ENCODE measurements around the gene AP2B1.
A peak's percentile ranks its signal among the peaks of the same experiment; 100 is the strongest.

AP2B1 gene

DNA sequence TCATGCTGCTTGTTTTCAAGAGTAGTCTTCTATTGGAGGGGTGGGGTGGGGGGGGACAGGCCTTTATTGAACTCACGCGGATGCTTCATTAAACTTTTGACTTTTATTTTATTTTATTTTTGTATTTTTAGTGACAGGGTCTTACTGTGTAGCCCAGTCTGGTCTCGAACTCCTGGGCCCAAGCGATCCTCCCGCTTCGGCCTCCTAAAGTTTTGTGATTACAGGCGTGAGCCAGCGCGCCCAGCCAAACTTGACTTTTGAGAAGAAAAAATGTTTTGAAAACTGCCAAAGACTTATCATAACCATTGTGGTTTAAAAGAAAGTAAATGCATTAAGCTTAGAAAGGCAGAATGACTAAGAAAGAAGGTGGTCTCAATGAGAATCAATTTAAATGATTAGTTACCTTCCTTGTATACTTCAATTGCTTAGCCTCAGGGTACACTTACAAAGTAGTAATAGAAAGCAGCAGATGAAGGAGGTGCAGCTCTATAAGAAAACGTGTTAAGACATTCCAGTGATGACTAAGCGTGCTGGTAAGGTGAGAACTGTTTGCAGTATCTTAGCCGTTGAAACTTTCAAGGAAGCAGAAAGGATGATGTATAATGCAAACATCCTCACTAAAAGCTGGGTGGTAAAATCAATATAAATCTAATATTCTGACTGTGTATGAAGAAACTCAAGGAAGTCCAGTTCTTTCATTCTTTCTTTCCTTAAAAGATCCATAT, 1.2 kb downstream of the AP2B1 start (continued):
- TF ChIP-seq, protein P1, sequence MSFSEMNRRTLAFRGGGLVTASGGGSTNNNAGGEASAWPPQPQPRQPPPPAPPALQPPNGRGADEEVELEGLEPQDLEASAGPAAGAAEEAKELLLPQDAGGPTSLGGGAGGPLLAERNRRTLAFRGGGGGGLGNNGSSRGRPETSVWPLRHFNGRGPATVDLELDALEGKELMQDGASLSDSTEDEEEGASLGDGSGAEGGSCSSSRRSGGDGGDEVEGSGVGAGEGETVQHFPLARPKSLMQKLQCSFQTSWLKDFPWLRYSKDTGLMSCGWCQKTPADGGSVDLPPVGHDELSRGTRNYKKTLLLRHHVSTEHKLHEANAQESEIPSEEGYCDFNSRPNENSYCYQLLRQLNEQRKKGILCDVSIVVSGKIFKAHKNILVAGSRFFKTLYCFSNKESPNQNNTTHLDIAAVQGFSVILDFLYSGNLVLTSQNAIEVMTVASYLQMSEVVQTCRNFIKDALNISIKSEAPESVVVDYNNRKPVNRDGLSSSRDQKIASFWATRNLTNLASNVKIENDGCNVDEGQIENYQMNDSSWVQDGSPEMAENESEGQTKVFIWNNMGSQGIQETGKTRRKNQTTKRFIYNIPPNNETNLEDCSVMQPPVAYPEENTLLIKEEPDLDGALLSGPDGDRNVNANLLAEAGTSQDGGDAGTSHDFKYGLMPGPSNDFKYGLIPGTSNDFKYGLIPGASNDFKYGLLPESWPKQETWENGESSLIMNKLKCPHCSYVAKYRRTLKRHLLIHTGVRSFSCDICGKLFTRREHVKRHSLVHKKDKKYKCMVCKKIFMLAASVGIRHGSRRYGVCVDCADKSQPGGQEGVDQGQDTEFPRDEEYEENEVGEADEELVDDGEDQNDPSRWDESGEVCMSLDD (tag by site-specific recombination; IDR thresholded peaks at IDR 0.05): no peak
- TF ChIP-seq HOXA7 (CRISPR knock-in tag; IDR thresholded peaks at IDR 0.05; ENCODE audit: borderline replicate concordance) (no peak), ZNF335 (tag by site-specific recombination; conservative IDR thresholded peaks at IDR 0.05) (no peak), ZNF19 (tag by site-specific recombination; IDR thresholded peaks at IDR 0.05; ENCODE audit: low read depth) (no peak), GLIS1 (tag by site-specific recombination; IDR thresholded peaks at IDR 0.05) (peak; percentile 74), ZBTB17 (tag by site-specific recombination; IDR thresholded peaks at IDR 0.05) (no peak), ZBTB48 (tag by site-specific recombination; IDR thresholded peaks at IDR 0.05) (no peak), SP7 (tag by site-specific recombination; IDR thresholded peaks at IDR 0.05) (peak; percentile 82), ZNF792 (tag by site-specific recombination; IDR thresholded peaks at IDR 0.05) (no peak), ZNF558 (tag by site-specific recombination; IDR thresholded peaks at IDR 0.05) (no peak; the same call in 1 of the 2 replicates), KLF1 (tag by site-specific recombination; IDR thresholded peaks at IDR 0.05) (no peak), ZNF510 (tag by site-specific recombination; IDR thresholded peaks at IDR 0.05; ENCODE audit: insufficient replicate concordance) (no peak), ZNF677 (tag by site-specific recombination; IDR thresholded peaks at IDR 0.05) (no peak), ZNF791 (tag by site-specific recombination; IDR thresholded peaks at IDR 0.05) (no peak), ZNF544 (tag by site-specific recombination; IDR thresholded peaks at IDR 0.05) (no peak), ZNF239 (tag by site-specific recombination; IDR thresholded peaks at IDR 0.05) (no peak), ZFP41 (tag by site-specific recombination; IDR thresholded peaks at IDR 0.05; ENCODE audit: borderline replicate concordance) (no peak), ZNF626 (tag by site-specific recombination; IDR thresholded peaks at IDR 0.05) (no peak), WT1 (tag by site-specific recombination; IDR thresholded peaks at IDR 0.05) (peak; percentile 35; the same call in 1 of the 2 replicates), ZNF133 (tag by site-specific recombination; IDR thresholded peaks at IDR 0.05) (no peak)
- TF ChIP-seq, protein P2, sequence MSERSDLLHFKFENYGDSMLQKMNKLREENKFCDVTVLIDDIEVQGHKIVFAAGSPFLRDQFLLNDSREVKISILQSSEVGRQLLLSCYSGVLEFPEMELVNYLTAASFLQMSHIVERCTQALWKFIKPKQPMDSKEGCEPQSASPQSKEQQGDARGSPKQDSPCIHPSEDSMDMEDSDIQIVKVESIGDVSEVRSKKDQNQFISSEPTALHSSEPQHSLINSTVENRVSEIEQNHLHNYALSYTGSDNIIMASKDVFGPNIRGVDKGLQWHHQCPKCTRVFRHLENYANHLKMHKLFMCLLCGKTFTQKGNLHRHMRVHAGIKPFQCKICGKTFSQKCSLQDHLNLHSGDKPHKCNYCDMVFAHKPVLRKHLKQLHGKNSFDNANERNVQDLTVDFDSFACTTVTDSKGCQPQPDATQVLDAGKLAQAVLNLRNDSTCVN (tag by site-specific recombination; optimal IDR thresholded peaks at IDR 0.05): no peak
- TF ChIP-seq, protein P3, sequence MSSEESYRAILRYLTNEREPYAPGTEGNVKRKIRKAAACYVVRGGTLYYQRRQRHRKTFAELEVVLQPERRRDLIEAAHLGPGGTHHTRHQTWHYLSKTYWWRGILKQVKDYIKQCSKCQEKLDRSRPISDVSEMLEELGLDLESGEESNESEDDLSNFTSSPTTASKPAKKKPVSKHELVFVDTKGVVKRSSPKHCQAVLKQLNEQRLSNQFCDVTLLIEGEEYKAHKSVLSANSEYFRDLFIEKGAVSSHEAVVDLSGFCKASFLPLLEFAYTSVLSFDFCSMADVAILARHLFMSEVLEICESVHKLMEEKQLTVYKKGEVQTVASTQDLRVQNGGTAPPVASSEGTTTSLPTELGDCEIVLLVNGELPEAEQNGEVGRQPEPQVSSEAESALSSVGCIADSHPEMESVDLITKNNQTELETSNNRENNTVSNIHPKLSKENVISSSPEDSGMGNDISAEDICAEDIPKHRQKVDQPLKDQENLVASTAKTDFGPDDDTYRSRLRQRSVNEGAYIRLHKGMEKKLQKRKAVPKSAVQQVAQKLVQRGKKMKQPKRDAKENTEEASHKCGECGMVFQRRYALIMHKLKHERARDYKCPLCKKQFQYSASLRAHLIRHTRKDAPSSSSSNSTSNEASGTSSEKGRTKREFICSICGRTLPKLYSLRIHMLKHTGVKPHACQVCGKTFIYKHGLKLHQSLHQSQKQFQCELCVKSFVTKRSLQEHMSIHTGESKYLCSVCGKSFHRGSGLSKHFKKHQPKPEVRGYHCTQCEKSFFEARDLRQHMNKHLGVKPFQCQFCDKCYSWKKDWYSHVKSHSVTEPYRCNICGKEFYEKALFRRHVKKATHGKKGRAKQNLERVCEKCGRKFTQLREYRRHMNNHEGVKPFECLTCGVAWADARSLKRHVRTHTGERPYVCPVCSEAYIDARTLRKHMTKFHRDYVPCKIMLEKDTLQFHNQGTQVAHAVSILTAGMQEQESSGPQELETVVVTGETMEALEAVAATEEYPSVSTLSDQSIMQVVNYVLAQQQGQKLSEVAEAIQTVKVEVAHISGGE (tag by site-specific recombination; conservative IDR thresholded peaks at IDR 0.05; ENCODE audit: low read depth): no peak
- TF ChIP-seq, protein P4, sequence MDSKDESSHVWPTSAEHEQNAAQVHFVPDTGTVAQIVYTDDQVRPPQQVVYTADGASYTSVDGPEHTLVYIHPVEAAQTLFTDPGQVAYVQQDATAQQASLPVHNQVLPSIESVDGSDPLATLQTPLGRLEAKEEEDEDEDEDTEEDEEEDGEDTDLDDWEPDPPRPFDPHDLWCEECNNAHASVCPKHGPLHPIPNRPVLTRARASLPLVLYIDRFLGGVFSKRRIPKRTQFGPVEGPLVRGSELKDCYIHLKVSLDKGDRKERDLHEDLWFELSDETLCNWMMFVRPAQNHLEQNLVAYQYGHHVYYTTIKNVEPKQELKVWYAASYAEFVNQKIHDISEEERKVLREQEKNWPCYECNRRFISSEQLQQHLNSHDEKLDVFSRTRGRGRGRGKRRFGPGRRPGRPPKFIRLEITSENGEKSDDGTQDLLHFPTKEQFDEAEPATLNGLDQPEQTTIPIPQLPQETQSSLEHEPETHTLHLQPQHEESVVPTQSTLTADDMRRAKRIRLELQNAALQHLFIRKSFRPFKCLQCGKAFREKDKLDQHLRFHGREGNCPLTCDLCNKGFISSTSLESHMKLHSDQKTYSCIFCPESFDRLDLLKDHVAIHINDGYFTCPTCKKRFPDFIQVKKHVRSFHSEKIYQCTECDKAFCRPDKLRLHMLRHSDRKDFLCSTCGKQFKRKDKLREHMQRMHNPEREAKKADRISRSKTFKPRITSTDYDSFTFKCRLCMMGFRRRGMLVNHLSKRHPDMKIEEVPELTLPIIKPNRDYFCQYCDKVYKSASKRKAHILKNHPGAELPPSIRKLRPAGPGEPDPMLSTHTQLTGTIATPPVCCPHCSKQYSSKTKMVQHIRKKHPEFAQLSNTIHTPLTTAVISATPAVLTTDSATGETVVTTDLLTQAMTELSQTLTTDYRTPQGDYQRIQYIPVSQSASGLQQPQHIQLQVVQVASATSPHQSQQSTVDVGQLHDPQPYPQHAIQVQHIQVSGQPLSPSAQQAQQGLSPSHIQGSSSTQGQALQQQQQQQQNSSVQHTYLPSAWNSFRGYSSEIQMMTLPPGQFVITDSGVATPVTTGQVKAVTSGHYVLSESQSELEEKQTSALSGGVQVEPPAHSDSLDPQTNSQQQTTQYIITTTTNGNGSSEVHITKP (tag by site-specific recombination; IDR thresholded peaks at IDR 0.05): no peak
- TF ChIP-seq, protein P5, sequence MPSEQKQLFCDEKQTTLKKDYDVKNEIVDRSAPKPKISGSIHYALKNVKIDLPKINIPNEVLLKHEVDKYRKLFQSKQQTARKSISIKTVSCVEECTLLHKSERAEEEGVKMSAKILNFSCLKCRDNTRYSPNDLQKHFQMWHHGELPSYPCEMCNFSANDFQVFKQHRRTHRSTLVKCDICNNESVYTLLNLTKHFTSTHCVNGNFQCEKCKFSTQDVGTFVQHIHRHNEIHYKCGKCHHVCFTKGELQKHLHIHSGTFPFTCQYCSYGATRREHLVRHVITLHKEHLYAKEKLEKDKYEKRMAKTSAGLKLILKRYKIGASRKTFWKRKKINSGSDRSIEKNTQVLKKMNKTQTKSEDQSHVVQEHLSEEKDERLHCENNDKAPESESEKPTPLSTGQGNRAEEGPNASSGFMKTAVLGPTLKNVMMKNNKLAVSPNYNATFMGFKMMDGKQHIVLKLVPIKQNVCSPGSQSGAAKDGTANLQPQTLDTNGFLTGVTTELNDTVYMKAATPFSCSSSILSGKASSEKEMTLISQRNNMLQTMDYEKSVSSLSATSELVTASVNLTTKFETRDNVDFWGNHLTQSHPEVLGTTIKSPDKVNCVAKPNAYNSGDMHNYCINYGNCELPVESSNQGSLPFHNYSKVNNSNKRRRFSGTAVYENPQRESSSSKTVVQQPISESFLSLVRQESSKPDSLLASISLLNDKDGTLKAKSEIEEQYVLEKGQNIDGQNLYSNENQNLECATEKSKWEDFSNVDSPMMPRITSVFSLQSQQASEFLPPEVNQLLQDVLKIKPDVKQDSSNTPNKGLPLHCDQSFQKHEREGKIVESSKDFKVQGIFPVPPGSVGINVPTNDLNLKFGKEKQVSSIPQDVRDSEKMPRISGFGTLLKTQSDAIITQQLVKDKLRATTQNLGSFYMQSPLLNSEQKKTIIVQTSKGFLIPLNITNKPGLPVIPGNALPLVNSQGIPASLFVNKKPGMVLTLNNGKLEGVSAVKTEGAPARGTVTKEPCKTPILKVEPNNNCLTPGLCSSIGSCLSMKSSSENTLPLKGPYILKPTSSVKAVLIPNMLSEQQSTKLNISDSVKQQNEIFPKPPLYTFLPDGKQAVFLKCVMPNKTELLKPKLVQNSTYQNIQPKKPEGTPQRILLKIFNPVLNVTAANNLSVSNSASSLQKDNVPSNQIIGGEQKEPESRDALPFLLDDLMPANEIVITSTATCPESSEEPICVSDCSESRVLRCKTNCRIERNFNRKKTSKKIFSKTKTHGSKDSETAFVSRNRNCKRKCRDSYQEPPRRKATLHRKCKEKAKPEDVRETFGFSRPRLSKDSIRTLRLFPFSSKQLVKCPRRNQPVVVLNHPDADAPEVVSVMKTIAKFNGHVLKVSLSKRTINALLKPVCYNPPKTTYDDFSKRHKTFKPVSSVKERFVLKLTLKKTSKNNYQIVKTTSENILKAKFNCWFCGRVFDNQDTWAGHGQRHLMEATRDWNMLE (tag by site-specific recombination; conservative IDR thresholded peaks at IDR 0.05; ENCODE audit: low read depth): no peak
